ENCODE measurements around the gene APLP2.

DNA sequence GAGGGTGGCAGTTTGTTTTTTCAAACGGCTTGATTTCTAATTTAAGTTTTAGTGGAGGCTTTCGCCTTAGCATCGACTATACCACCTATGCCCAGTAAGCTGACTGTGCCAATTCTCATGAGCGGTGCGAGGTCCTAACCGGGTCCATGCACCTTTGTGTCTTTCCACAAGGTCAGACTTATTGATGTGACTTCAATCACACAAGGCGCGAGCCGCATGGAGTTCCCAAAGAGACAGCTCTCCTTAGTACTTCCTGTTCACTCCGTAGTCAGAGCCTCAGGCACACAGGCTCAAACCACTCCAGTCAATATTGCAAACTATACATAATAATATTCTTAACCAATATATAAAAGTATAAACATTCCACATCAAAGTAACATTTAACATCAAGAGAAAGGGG is 108.1 kb downstream of the APLP2 start:
- TF ChIP-seq, protein P1, sequence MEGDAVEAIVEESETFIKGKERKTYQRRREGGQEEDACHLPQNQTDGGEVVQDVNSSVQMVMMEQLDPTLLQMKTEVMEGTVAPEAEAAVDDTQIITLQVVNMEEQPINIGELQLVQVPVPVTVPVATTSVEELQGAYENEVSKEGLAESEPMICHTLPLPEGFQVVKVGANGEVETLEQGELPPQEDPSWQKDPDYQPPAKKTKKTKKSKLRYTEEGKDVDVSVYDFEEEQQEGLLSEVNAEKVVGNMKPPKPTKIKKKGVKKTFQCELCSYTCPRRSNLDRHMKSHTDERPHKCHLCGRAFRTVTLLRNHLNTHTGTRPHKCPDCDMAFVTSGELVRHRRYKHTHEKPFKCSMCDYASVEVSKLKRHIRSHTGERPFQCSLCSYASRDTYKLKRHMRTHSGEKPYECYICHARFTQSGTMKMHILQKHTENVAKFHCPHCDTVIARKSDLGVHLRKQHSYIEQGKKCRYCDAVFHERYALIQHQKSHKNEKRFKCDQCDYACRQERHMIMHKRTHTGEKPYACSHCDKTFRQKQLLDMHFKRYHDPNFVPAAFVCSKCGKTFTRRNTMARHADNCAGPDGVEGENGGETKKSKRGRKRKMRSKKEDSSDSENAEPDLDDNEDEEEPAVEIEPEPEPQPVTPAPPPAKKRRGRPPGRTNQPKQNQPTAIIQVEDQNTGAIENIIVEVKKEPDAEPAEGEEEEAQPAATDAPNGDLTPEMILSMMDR (IDR thresholded peaks at IDR 0.05; ENCODE audit: borderline replicate concordance, extremely low read depth, low read length, poor library complexity, severe bottlenecking), result no peak
- TF ChIP-seq EZH2 (IDR thresholded peaks at IDR 0.05; ENCODE audit: borderline replicate concordance, low read depth, low read length, severe bottlenecking), result no peak

Measured in DND-41 (cell line).